ENCODE data around the gene DGKG.

Gene DGKG

GRCh38 chr3:186320862-186321568 is 41.0 kb downstream of the DGKG start:
- no peak for FAIRE-seq

GRCh38 chr3:186319945-186320344 is 42.1 kb downstream of the DGKG start:
- no peak for FAIRE-seq

More at GRCh38 chr3:186320862-186321568, 41.0 kb downstream of the DGKG start:
- no peak for DNase-seq (ENCODE audit: low spot score)

GRCh38 chr3:186318135-186318534 is 43.9 kb downstream of the DGKG start:
- FAIRE-seq (no peak), DNase-seq (ENCODE audit: low spot score) (no peak)

More at GRCh38 chr3:186319945-186320344, 42.1 kb downstream of the DGKG start:
- DNase-seq (ENCODE audit: low spot score): no peak

- no peak for FAIRE-seq
- no peak for DNase-seq (ENCODE audit: low spot score)
Measured at GRCh38 chr3:186317478-186317877, 44.6 kb downstream of the DGKG start.

- DNase-seq (ENCODE audit: low spot score) (no peak), FAIRE-seq (no peak)
Measured at GRCh38 chr3:186316666-186317260, 45.3 kb downstream of the DGKG start.

- DNase-seq (ENCODE audit: low spot score) (peak; percentile 17), FAIRE-seq (no peak)
Measured at GRCh38 chr3:186315581-186316354, 46.3 kb downstream of the DGKG start.

- DNase-seq (ENCODE audit: low spot score) (no peak), FAIRE-seq (no peak)
Measured at GRCh38 chr3:186314896-186315295, 47.1 kb downstream of the DGKG start.

GRCh38 chr3:186311441-186311840 is 50.6 kb downstream of the DGKG start:
- FAIRE-seq (no peak), DNase-seq (ENCODE audit: low spot score) (no peak)

- FAIRE-seq: no peak
- DNase-seq (ENCODE audit: low spot score): no peak
Measured at GRCh38 chr3:186308549-186308948, 53.5 kb downstream of the DGKG start.

GRCh38 chr3:186307594-186308221 is 54.3 kb downstream of the DGKG start:
- no peak for DNase-seq (ENCODE audit: low spot score)
- FAIRE-seq: no peak

GRCh38 chr3:186305286-186305685 is 56.7 kb downstream of the DGKG start:
- no peak for FAIRE-seq
- no peak for DNase-seq (ENCODE audit: low spot score)

GRCh38 chr3:186303965-186304364 is 58.1 kb downstream of the DGKG start:
- FAIRE-seq: no peak
- DNase-seq (ENCODE audit: low spot score): no peak

GRCh38 chr3:186299327-186299726 is 62.7 kb downstream of the DGKG start:
- DNase-seq (ENCODE audit: low spot score) (no peak), FAIRE-seq (no peak)

GRCh38 chr3:186298876-186299275 is 63.2 kb downstream of the DGKG start:
- no peak for FAIRE-seq
- DNase-seq (ENCODE audit: low spot score): no peak

- DNase-seq (ENCODE audit: low spot score): peak; percentile 8
- no peak for FAIRE-seq
Measured at GRCh38 chr3:186290796-186291195, 71.2 kb downstream of the DGKG start.

- DNase-seq (ENCODE audit: low spot score) (no peak), FAIRE-seq (no peak)
Measured at GRCh38 chr3:186287711-186288110, 74.3 kb downstream of the DGKG start.

GRCh38 chr3:186286114-186286513 is 75.9 kb downstream of the DGKG start:
- DNase-seq (ENCODE audit: low spot score) (no peak), FAIRE-seq (no peak)

- DNase-seq (ENCODE audit: low spot score) (no peak), FAIRE-seq (no peak)
Measured at GRCh38 chr3:186284661-186285060, 77.4 kb downstream of the DGKG start.

- no peak for FAIRE-seq
- DNase-seq (ENCODE audit: low spot score): no peak
Measured at GRCh38 chr3:186284349-186284652, 77.7 kb downstream of the DGKG start.

GRCh38 chr3:186283651-186284348 is 78.2 kb downstream of the DGKG start:
- DNase-seq (ENCODE audit: low spot score) (peak; percentile 68), FAIRE-seq (no peak)

- FAIRE-seq (no peak), DNase-seq (ENCODE audit: low spot score) (peak; percentile 34)
Measured at GRCh38 chr3:186283096-186283495, 78.9 kb downstream of the DGKG start.
